IPS DF 19.7 (cell line): Measurements from ENCODE around the gene LIMS2.

ENCODE experiments used
- DNase-seq: peaks from one replicate; pipeline ENCODE4 v3.0.0-alpha.2; 2013; ENCODE audit warnings: low read depth, low spot score

LIMS2 gene

GRCh38 chr2:127674241-127675209, 805 bp downstream of the LIMS2 start:
- no peak for DNase-seq

GRCh38 chr2:127673291-127674069, 1.9 kb downstream of the LIMS2 start:
- DNase-seq: no peak

GRCh38 chr2:127672341-127673224, 2.7 kb downstream of the LIMS2 start:
- DNase-seq: no peak

- no peak for DNase-seq
Observed at GRCh38 chr2:127671557-127672302, 3.6 kb downstream of the LIMS2 start.

- DNase-seq: no peak
Observed at GRCh38 chr2:127670957-127671290, 4.4 kb downstream of the LIMS2 start.

GRCh38 chr2:127670055-127670956, 5.0 kb downstream of the LIMS2 start:
- no peak for DNase-seq

GRCh38 chr2:127669056-127669455, 6.3 kb downstream of the LIMS2 start:
- no peak for DNase-seq

- no peak for DNase-seq
Observed at GRCh38 chr2:127665267-127665893, 9.9 kb downstream of the LIMS2 start.

GRCh38 chr2:127664895-127665225, 10.5 kb downstream of the LIMS2 start:
- no peak for DNase-seq

- DNase-seq: no peak
Observed at GRCh38 chr2:127664065-127664894, 11.1 kb downstream of the LIMS2 start.

GRCh38 chr2:127663566-127664064, 11.7 kb downstream of the LIMS2 start:
- DNase-seq: no peak

- no peak for DNase-seq
Observed at GRCh38 chr2:127662937-127663565, 12.3 kb downstream of the LIMS2 start.

GRCh38 chr2:127661949-127662510, 13.3 kb downstream of the LIMS2 start:
- DNase-seq: no peak

- no peak for DNase-seq
Observed at GRCh38 chr2:127661072-127661649, 14.2 kb downstream of the LIMS2 start.

- DNase-seq: no peak
Observed at GRCh38 chr2:127660291-127660578, 15.1 kb downstream of the LIMS2 start.

- no peak for DNase-seq
Observed at GRCh38 chr2:127659408-127660290, 15.7 kb downstream of the LIMS2 start.
